ENCODE measurements around the gene PARVB.

PARVB gene

DNA sequence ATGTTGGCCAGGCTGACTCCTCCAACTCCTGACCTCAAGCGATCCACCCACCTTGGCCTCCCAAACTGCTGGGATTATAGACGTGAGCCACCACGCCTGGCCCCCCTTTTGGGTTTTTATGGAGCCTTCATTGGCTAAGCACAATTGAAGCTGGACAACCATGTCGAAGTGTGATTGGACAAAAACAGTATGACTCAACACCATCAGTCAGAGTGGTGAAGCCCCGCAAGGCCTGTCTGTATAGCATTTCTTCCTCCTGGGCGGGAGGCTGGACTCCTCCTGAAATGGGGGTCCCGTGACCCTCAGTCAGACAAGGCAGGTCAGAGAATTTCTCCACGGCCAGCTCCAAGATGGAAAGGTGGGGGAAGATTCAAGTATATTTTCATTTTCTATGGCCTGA is 3.1 kb upstream of the PARVB start:
- no peak for DNase-seq (ENCODE audit: extremely low read depth, low read depth)
- TF ChIP-seq, protein P1, sequence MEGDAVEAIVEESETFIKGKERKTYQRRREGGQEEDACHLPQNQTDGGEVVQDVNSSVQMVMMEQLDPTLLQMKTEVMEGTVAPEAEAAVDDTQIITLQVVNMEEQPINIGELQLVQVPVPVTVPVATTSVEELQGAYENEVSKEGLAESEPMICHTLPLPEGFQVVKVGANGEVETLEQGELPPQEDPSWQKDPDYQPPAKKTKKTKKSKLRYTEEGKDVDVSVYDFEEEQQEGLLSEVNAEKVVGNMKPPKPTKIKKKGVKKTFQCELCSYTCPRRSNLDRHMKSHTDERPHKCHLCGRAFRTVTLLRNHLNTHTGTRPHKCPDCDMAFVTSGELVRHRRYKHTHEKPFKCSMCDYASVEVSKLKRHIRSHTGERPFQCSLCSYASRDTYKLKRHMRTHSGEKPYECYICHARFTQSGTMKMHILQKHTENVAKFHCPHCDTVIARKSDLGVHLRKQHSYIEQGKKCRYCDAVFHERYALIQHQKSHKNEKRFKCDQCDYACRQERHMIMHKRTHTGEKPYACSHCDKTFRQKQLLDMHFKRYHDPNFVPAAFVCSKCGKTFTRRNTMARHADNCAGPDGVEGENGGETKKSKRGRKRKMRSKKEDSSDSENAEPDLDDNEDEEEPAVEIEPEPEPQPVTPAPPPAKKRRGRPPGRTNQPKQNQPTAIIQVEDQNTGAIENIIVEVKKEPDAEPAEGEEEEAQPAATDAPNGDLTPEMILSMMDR (IDR thresholded peaks at IDR 0.05; ENCODE audit: low read depth, low read length), result no peak

- TF ChIP-seq, protein P1 (IDR thresholded peaks at IDR 0.05; ENCODE audit: low read depth, low read length), result no peak
- DNase-seq (ENCODE audit: extremely low read depth, low read depth), result no peak
Observed at GRCh38 chr22:44023404-44024287, 456 bp upstream of the PARVB start.

- DNase-seq (ENCODE audit: extremely low read depth, low read depth), result no peak
- TF ChIP-seq, protein P1 (IDR thresholded peaks at IDR 0.05; ENCODE audit: low read depth, low read length), result no peak
Observed at GRCh38 chr22:44025171-44026065, 1.3 kb downstream of the PARVB start.

GRCh38 chr22:44026066-44026629 is 2.0 kb downstream of the PARVB start:
- TF ChIP-seq, protein P1 (IDR thresholded peaks at IDR 0.05; ENCODE audit: low read depth, low read length), result no peak
- DNase-seq (ENCODE audit: extremely low read depth, low read depth), result no peak

GRCh38 chr22:44026630-44027511 is 2.8 kb downstream of the PARVB start:
- TF ChIP-seq, protein P1 (IDR thresholded peaks at IDR 0.05; ENCODE audit: low read depth, low read length), result no peak
- no peak for DNase-seq (ENCODE audit: extremely low read depth, low read depth)

- TF ChIP-seq, protein P1 (IDR thresholded peaks at IDR 0.05; ENCODE audit: low read depth, low read length), result no peak
- no peak for DNase-seq (ENCODE audit: extremely low read depth, low read depth)
Observed at GRCh38 chr22:44028091-44028490, 4.0 kb downstream of the PARVB start.
